HEK293T (cell line): ENCODE measurements around the gene PLD5.

Source experiments
- ARNT ChIP-seq: fragments of 450-650 bp; IDR thresholded peaks from 2 replicates; pipeline ENCODE4 v1.6.1; 2017; ENCODE audit warnings: mild to moderate bottlenecking
- BHLHE40 ChIP-seq: fragments of 450-650 bp; IDR thresholded peaks from 2 replicates; pipeline ENCODE4 v1.6.1; 2016; ENCODE audit warnings: mild to moderate bottlenecking, moderate library complexity, borderline replicate concordance
- CTBP1 ChIP-seq: fragments of 450-650 bp; IDR thresholded peaks from 2 replicates; pipeline ENCODE4 v1.6.1; 2016; ENCODE audit warnings: borderline replicate concordance
- ELF4 ChIP-seq: fragments of 450-650 bp; IDR thresholded peaks from 2 replicates; pipeline ENCODE4 v1.6.1; 2017; ENCODE audit warnings: antibody characterized with exemption
- FOXA1 ChIP-seq: fragments of 450-650 bp; IDR thresholded peaks from 2 replicates; pipeline ENCODE4 v1.6.1; 2016; ENCODE audit warnings: mild to moderate bottlenecking
- HDGF ChIP-seq: fragments of 450-650 bp; IDR thresholded peaks from 2 replicates; pipeline ENCODE4 v1.6.1; 2017; ENCODE audit warnings: antibody characterized with exemption, borderline replicate concordance
- LEF1 ChIP-seq: fragments of 450-650 bp; IDR thresholded peaks from 2 replicates; pipeline ENCODE4 v1.6.1; 2017; ENCODE audit warnings: mild to moderate bottlenecking, borderline replicate concordance
- NFRKB ChIP-seq: fragments of 450-650 bp; IDR thresholded peaks from 2 replicates; pipeline ENCODE4 v1.6.1; 2016; ENCODE audit warnings: mild to moderate bottlenecking, moderate library complexity
- SP1 ChIP-seq: fragments of 450-650 bp; IDR thresholded peaks from 2 replicates; pipeline ENCODE4 v1.6.1; 2017
- TARDBP ChIP-seq: fragments of 450-650 bp; IDR thresholded peaks from 2 replicates; pipeline ENCODE4 v1.6.1; 2016
- ZNF384 ChIP-seq: fragments of 450-650 bp; IDR thresholded peaks from 2 replicates; pipeline ENCODE4 v1.6.1; 2016
- TF ChIP-seq, protein P1 (sequence below): fragments of 450-650 bp; IDR thresholded peaks from 2 replicates; pipeline ENCODE4 v1.6.1; 2016

DNA sequence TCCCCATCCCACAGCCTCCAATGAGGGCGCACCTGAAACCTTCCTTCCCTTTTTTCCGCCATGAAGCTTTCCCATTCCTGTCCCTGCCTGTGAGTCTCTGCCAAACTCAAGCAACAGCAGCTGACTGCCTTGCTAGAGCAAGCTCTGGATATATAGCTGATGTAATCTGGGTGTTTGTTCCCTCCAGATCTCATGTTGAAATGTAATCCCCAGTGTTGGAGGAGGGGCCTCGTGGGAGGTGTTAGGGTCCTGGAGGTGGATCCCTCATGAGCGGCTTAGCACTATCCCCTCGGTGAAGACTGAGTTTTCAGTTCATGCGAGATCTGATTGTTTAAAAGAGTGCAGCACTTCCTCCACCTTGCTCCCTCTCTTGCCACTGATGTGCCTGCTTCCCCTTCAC lies 321.2 kb downstream of the PLD5 start:
- TF ChIP-seq FOXA1 = no peak
- TF ChIP-seq HDGF = no peak
- TF ChIP-seq ZNF384 = no peak
- TF ChIP-seq SP1 = no peak
- TF ChIP-seq TARDBP = no peak
- TF ChIP-seq ARNT = no peak
- TF ChIP-seq BHLHE40 = no peak
- no peak for TF ChIP-seq LEF1
- no peak for TF ChIP-seq NFRKB
- TF ChIP-seq, protein P1, sequence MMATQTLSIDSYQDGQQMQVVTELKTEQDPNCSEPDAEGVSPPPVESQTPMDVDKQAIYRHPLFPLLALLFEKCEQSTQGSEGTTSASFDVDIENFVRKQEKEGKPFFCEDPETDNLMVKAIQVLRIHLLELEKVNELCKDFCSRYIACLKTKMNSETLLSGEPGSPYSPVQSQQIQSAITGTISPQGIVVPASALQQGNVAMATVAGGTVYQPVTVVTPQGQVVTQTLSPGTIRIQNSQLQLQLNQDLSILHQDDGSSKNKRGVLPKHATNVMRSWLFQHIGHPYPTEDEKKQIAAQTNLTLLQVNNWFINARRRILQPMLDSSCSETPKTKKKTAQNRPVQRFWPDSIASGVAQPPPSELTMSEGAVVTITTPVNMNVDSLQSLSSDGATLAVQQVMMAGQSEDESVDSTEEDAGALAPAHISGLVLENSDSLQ = no peak
- TF ChIP-seq ELF4 = no peak
- TF ChIP-seq CTBP1 = no peak
